Heart left ventricle (tissue), 16 donors: ENCODE measurements around the gene DEGS1. TPM values are rescaled to one million over a fixed set of nuclear protein-coding genes. Genes with fewer than 3 reads are reported as not detected.
A peak's percentile ranks its signal among the peaks of the same experiment; 100 is the strongest.

ENCODE experiments used
- ATAC-seq, 4 donors: fragments of 200-7000 bp; cut with Tn5 transposase; one replicate each; pipeline ENCODE4 v1.9.1; 2020 to 2022; ENCODE audit warnings: moderate library complexity in 4 of 4, mild to moderate bottlenecking in 3 of 4, moderate number of reproducible peaks in 1 of 4
- DNase-seq, 5 donors: peaks; one replicate each; pipeline ENCODE4 v3.0.0-alpha.2; 2020
- H3K27ac ChIP-seq, 12 donors: fragments of 200-600 bp; sonication (generic) in 4 of 12; one replicate each; pipeline versions ENCODE4 v1.5.0 to v1.8.0; 2016 to 2022; ENCODE audit warnings: mild to moderate bottlenecking in 2 of 12
- H3K27me3 ChIP-seq, 9 donors: fragments of 200-600 bp; sonication (generic) in 2 of 9; one replicate each; pipeline versions ENCODE4 v1.5.1 to v1.8.0; 2016 to 2022; ENCODE audit warnings: mild to moderate bottlenecking in 3 of 9
- H3K36me3 ChIP-seq, 9 donors: fragments of 200-600 bp; sonication (generic) in 2 of 9; one replicate each; pipeline versions ENCODE4 v1.5.0 to v1.8.0; 2018 to 2022; ENCODE audit warnings: mild to moderate bottlenecking in 2 of 9
- H3K4me1 ChIP-seq, 12 donors: fragments of 200-600 bp; sonication (generic) in 4 of 12; one replicate each; pipeline versions ENCODE4 v1.5.0 to v1.8.0; 2016 to 2022; ENCODE audit warnings: mild to moderate bottlenecking in 3 of 12
- H3K4me3 ChIP-seq, 12 donors: fragments of 200-600 bp; sonication (generic) in 4 of 12; one replicate each; pipeline versions ENCODE4 v1.5.0 to v1.8.0; 2017 to 2022; ENCODE audit warnings: mild to moderate bottlenecking in 9 of 12, moderate library complexity in 4 of 12
- H3K9me3 ChIP-seq, 12 donors: fragments of 200-600 bp; sonication (generic) in 4 of 12; one replicate each; pipeline versions ENCODE4 v1.5.0 to v1.8.0; 2016 to 2022; ENCODE audit warnings: mild to moderate bottlenecking in 1 of 12
- POLR2A ChIP-seq, 2 donors: fragments of 450-650 bp; IDR thresholded peaks; one replicate each; pipeline ENCODE4 v1.6.1; 2017; ENCODE audit warnings: antibody characterized with exemption in 2 of 2, mild to moderate bottlenecking in 2 of 2, moderate library complexity in 2 of 2
- WGBS, 4 donors: extraction: QIAGEN DNeasy Blood & Tissue Kit in 2 of 4; methylation state at CpG; one replicate each; pipeline versions ENCODE4 v1.1.5 to v1.1.7; 2013 to 2018; 5-methylcytosine and 5-hydroxymethylcytosine counted together
- intact Hi-C, 10 donors: fragments of 100-400 bp; cut with DNase I; formaldehyde crosslinking; loops; one replicate each; pipeline versions ENCODE4 v1.11.1 to v1.14.2; 2022
- polyA plus RNA-seq, 2 donors: library from polyadenylated mRNA; stranded (reverse); fragments of 200-250 nt; gene quantifications; one replicate each; pipeline ENCODE4 v1.2.3, GENCODE V29; 2013
- total RNA-seq, 9 donors: library from RNA; depleted of rRNA in 2 of 9; stranded (reverse); fragments of >200 nt in 2 of 9; fragmentation: NEBNext Ultra II Directional in 3 of 9; extraction: Animal tissue kit (Norgen Biotek cat#: 25700) in 3 of 9; gene quantifications; one replicate each; pipeline versions ENCODE4 v1.1.0 to v1.2.4, GENCODE V29; 2016 to 2023
- TF ChIP-seq, protein P1 (sequence below), 12 donors: fragments of 200-600 bp; sonication (generic) in 4 of 12; IDR thresholded peaks; one replicate each; pipeline versions ENCODE4 v1.5.0 to v1.8.0; 2018 to 2022; ENCODE audit warnings: antibody characterized with exemption in 12 of 12, mild to moderate bottlenecking in 5 of 12
- donor health status: ischemic (EF 13 %, LVEDD 7.1; RV severe dilation, severe dysfunction).
- donor health status: healthy with polysubstance abuse.
- donor health status: DM: no; HTN: yes; CAD: no.
- donor health status: DM: no; HTN: no; CAD: no.
- donor health status: ischemic (EF 25% LVEDD 6.9; RV normal size, moderate dysfunction).
- donor health status: ischemic (EF 25% LVEDD 5.7; RV mildly dilated, moderate dysfunction).
- donor health status: healthy.
- donor health status: DM: yes; HTN: yes; CAD: no.
- donor health status: ischemic (EF 35%, LVEDD 5.7; RV mildly dilated, moderate dysfunction).
- donor health status: nonischemic (EF 11% LVEDD 7.7; RV severe dilation, severe dysfunction).
- donor health status: DM: yes; HTN: yes; CAD: no.
- donor health status: PGD.
- donor health status: ischemic (EF 29% LVEDD 5.4; RV normal size, mild dysfunction).
- donor health status: nonischemic (EF 23%, LVEDD 6.1; RV moderate dilation, normal function).

Gene DEGS1
- total and polyA plus RNA-seq, 11 donors, result 35.8 to 75.2 (median 46.3) TPM

DNA sequence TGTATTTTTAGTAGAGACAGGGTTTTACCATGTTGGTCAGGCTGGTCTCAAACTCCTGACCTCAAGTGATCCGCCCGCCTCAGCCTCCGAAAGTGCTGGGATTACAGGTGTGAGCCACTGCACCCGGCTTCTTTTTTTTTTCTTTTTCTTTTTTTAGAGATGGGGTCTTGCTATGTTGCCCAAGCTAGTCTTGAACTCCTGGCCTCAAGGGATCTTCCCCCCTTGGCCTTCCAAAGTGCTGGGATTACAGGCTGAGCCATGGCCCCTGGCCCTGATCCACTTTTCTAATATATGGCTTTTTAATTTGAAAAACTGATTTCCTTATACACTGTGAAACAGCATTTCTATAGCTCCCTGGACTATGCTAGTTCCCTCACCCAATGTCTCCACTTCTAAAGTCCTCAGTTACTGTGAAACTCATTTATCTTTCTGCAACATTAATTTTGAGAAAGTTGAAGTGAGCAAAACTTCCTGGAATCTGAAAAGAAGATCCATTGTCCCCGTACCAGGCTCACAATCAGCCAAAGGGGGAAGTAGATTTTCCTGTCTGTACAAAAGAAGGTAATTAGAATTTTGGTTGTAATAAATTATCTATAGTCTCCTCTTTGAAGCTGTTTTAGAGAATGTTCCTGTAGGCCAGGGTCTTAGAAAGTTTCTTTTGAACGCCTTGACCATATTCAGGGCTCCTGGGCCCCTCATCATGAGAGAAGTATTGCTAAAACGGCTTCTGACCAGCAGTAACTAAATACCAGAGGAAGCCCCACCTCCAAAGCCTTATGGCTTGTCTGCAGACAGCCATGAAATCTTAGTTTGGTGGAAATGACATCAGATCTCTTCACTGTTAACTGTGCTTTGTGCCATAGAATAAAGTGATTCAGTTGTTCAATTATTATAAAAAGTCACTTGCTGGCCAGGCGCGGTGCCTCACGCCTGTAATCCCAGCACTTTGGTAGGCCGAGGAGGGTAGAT, 34.9 kb downstream of the DEGS1 start:
- ATAC-seq, result no peak

DNA sequence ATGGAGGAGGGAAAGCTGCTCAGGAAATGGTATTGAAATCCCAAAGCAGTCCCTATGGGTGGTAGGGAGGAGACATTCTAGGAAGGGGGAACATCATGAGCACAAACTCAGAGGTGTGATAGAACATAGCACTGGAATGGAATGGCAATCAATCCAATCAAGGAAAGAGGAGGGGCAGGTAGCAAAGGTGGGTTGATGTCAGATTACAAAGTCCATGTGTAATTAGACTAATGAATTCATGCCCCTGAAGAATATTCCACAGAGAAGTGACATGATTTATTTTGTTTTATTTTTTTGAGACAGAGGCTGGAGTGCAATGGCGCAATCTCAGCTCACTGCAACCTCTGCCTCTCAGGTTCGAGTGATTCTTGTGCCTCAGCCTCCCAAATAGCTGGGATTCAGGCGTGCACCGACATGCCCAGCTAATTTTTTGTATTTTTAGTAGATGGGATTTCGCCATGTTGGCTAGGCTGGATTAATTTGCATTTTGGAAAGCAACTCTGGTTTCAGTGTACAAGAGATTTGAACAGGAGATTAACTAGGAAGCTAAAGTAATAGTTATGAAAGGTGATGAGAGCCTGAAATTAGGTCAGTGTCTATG, 36.1 kb downstream of the DEGS1 start:
- ATAC-seq, result no peak
- no peak overlapping the region for H3K27ac ChIP-seq
- DNase-seq, result peak in 1 of 5 donors; percentile 3
- peaks cover 0 to 19% (median 0%) of the 10 kb centered on the region in 12 donors for H3K4me1 ChIP-seq
- H3K9me3 ChIP-seq, result no peaks in the 10 kb centered on the region
- no peak for TF ChIP-seq POLR2A (IDR thresholded peaks at IDR 0.05)
- intact Hi-C loops, result no loop called here
- H3K27me3 ChIP-seq, result no peaks in the 10 kb centered on the region
- H3K4me3 ChIP-seq, result no peak overlapping the region
- H3K36me3 ChIP-seq, result no peaks in the 10 kb centered on the region
- WGBS, 4 donors, result 81 to 98% (median 93%) methylated on average over 5 of the region's 5 CpGs

More for the DNA sequence above, 34.9 kb downstream of the DEGS1 start:
- H3K36me3 ChIP-seq, result no peaks in the 10 kb centered on the region
- H3K27ac ChIP-seq, result peak overlapping the region in 3 of 12 donors; percentile 19 to 74 (median 19)
- no peak for TF ChIP-seq POLR2A (IDR thresholded peaks at IDR 0.05)
- TF ChIP-seq, protein P1, sequence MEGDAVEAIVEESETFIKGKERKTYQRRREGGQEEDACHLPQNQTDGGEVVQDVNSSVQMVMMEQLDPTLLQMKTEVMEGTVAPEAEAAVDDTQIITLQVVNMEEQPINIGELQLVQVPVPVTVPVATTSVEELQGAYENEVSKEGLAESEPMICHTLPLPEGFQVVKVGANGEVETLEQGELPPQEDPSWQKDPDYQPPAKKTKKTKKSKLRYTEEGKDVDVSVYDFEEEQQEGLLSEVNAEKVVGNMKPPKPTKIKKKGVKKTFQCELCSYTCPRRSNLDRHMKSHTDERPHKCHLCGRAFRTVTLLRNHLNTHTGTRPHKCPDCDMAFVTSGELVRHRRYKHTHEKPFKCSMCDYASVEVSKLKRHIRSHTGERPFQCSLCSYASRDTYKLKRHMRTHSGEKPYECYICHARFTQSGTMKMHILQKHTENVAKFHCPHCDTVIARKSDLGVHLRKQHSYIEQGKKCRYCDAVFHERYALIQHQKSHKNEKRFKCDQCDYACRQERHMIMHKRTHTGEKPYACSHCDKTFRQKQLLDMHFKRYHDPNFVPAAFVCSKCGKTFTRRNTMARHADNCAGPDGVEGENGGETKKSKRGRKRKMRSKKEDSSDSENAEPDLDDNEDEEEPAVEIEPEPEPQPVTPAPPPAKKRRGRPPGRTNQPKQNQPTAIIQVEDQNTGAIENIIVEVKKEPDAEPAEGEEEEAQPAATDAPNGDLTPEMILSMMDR (IDR thresholded peaks at IDR 0.05), result no peak
- H3K4me3 ChIP-seq, result no peak overlapping the region
- 81 to 85% (median 84%) methylated on average over 11 of the region's 11 CpGs for WGBS, 4 donors
- no peaks in the 10 kb centered on the region for H3K27me3 ChIP-seq
- intact Hi-C loops, result no loop called here
- H3K4me1 ChIP-seq, result peaks cover 0 to 16% (median 0%) of the 10 kb centered on the region in 12 donors
- DNase-seq, result peak in 1 of 5 donors; percentile 8
- no peaks in the 10 kb centered on the region for H3K9me3 ChIP-seq

DNA sequence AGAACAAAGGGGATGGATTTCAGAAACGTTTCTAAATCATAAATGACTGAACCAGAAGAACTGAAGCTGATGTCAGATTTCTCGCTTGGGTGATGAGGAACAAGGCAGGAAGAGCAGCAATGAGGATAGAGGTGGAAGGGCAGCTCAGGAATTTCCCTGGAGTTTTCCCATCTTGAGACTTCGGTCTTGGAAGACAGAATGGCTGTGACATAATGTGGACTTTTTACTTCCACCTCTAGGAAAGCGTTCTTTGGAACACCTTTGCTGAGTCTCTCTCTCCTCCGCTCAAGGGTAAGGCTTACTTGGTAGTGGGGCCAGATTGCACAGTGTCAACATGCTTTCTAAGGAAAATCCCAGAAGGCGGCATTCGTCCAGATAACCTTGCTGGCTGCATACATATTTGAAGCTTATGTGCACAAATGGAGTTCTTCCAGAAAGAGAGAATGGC, 36.6 kb downstream of the DEGS1 start:
- intact Hi-C loops, result no loop called here
- H3K4me1 ChIP-seq, result peaks cover 0 to 23% (median 0%) of the 10 kb centered on the region in 12 donors
- WGBS, 4 donors, result 54 to 67% (median 64%) methylated on average over 7 of the region's 7 CpGs
- DNase-seq (no peak), ATAC-seq (no peak)
- no peaks in the 10 kb centered on the region for H3K27me3 ChIP-seq
- no peak overlapping the region for H3K27ac ChIP-seq
- H3K4me3 ChIP-seq, result no peak overlapping the region
- H3K36me3 ChIP-seq, result no peaks in the 10 kb centered on the region
- TF ChIP-seq POLR2A (IDR thresholded peaks at IDR 0.05), result no peak
- TF ChIP-seq, protein P1 (IDR thresholded peaks at IDR 0.05), result no peak
- no peaks in the 10 kb centered on the region for H3K9me3 ChIP-seq

DNA sequence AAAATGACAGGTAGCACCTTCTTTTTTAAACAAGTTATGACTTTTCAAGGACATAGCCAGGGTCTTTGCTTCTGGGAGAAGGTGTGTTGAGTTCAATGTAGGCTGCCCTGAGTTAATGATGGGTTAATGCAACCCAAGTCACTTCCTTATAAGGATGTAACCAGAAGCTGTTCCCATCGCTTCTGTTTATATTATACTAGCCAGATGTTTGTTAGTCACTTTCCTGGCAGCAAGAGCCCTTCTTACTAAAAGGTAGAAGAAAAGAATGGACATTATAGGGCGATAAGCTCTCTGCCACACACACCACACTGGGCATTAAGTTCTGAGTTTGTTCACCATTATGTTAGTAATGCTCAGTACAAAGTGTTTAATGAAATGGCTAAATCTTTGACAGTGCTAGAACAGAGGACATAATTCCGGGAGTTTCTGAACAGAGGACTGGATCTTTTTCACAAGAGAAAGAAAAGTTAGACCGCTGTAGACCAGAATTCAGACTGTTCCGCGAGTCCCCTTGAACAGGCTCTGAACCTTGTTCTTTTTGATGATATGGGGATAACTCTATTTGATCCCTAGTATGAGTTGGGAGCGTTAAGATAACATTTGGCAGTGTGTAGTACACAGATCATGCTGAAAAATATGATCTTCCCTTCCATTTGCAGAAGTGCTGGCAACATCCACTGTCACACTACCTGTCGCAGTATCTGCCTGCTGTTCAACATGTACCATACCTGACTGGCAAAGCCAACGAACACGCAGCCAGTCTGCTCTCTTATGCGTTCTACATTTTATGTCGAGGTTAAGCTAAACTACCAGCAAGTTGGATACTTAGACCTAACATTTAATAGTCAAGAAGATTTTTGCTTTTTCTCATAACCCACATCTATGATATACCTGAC, 41.0 kb downstream of the DEGS1 start:
- no peaks in the 10 kb centered on the region for H3K27me3 ChIP-seq
- peak overlapping the region in 1 of 12 donors; percentile 52 for H3K27ac ChIP-seq
- intact Hi-C loops, result no loop called here
- H3K4me1 ChIP-seq, result peaks cover 0 to 14% (median 0%) of the 10 kb centered on the region in 12 donors
- H3K9me3 ChIP-seq, result no peaks in the 10 kb centered on the region
- no peak overlapping the region for H3K4me3 ChIP-seq
- WGBS, 4 donors, result 77 to 82% (median 80%) methylated on average over 12 of the region's 12 CpGs
- no peak for TF ChIP-seq POLR2A (IDR thresholded peaks at IDR 0.05)
- TF ChIP-seq, protein P1 (IDR thresholded peaks at IDR 0.05), result no peak
- DNase-seq (peak in 1 of 5 donors; percentile 2), ATAC-seq (peak in 3 of 4 donors; percentile 22 to 57 (median 53))
- peaks cover 0 to 27% (median 24%) of the 10 kb centered on the region in 9 donors for H3K36me3 ChIP-seq
